ENCODE measurements around the gene DHRS1. TPM values are rescaled to one million over a fixed set of nuclear protein-coding genes. Genes with fewer than 3 reads are reported as not detected.

Gene DHRS1
- total RNA-seq, 2 experiments from 2014 or later: 11.9 to 13.6 TPM

- no peaks in the 10 kb centered on the region for H3K9me3 Mint-ChIP-seq
- H3K27ac Mint-ChIP-seq: no peak overlapping the region
- CTCF ChIA-PET: interaction anchor here (1.0 to 12.7 kb wide), 6 partner anchors 10 to 94 kb away, joined by 3 to 454 read pairs (median 32); partner anchors contain the start of genes ADCY4, CBLN3 and KHNYN
- ATAC-seq: no peak
- no peak for DNase-seq
- H3K36me3 Mint-ChIP-seq (ENCODE audit: low read depth): no peaks in the 10 kb centered on the region
- TF ChIP-seq CTCF (IDR thresholded peaks at IDR 0.05): no peak
- POLR2A ChIA-PET: no interaction called here
- no peak overlapping the region for H3K4me3 Mint-ChIP-seq
- H3K27me3 Mint-ChIP-seq: peaks cover 10% of the 10 kb centered on the region
- H3K4me1 Mint-ChIP-seq (ENCODE audit: low read depth): peaks cover 12% of the 10 kb centered on the region
- intact Hi-C loops (cut with micrococcal nuclease): no loop called here
Measured at GRCh38 chr14:24342889-24343288, 43.3 kb upstream of the DHRS1 start.

GRCh38 chr14:24340606-24341005 is 41.0 kb upstream of the DHRS1 start:
- Mint-ChIP-seq H3K4me1 (ENCODE audit: low read depth) (peaks cover 13% of the 10 kb centered on the region), H3K4me3 (no peak overlapping the region), H3K27me3 (peaks cover 6% of the 10 kb centered on the region), H3K27ac (no peak overlapping the region), H3K9me3 (no peaks in the 10 kb centered on the region), H3K36me3 (ENCODE audit: low read depth) (no peaks in the 10 kb centered on the region)
- TF ChIP-seq CTCF (IDR thresholded peaks at IDR 0.05): no peak
- ChIA-PET CTCF (interaction anchor here (0.7 to 12.7 kb wide), 8 partner anchors 9 to 99 kb away, joined by 3 to 454 read pairs (median 5); partner anchors contain the start of genes CBLN3 and KHNYN), POLR2A (interaction anchor here (1.0 to 4.8 kb wide), 3 partner anchors 11 to 90 kb away, joined by 3 to 40 read pairs (median 3); partner anchors contain the start of genes CBLN3 and KHNYN)
- intact Hi-C loops (cut with micrococcal nuclease): no loop called here
- ATAC-seq: no peak
- no peak for DNase-seq

GRCh38 chr14:24339284-24340151 is 39.9 kb upstream of the DHRS1 start, which contains the start of gene RIPK3:
RIPK3 (minus strand) TSS chr14:24339991; CDS start chr14:24339826, 165 bp downstream.
- peak; percentile 81 for DNase-seq
- intact Hi-C loops (cut with micrococcal nuclease): loop anchor here (5.0 kb wide), 1 partner anchor 33 kb away; no protein-coding TSS in a partner anchor
- H3K4me1 Mint-ChIP-seq (ENCODE audit: low read depth): peaks cover 18% of the 10 kb centered on the region
- H3K27me3 Mint-ChIP-seq: peaks cover 12% of the 10 kb centered on the region
- peaks cover 3% of the 10 kb centered on the region for H3K36me3 Mint-ChIP-seq (ENCODE audit: low read depth)
- CTCF ChIA-PET: interaction anchor here (0.7 to 12.7 kb wide), 12 partner anchors 7 to 103 kb away, joined by 3 to 454 read pairs (median 4); partner anchors contain the start of genes CBLN3, KHNYN, LTB4R and SDR39U1
- H3K9me3 Mint-ChIP-seq: no peaks in the 10 kb centered on the region
- POLR2A ChIA-PET: interaction anchor here (1.0 to 4.8 kb wide), 5 partner anchors 10 to 126 kb away, joined by 3 to 40 read pairs (median 4); partner anchors contain the start of genes CBLN3, CHMP4A and KHNYN
- H3K4me3 Mint-ChIP-seq: peak within 1 kb of the TSS; percentile 85
- H3K27ac Mint-ChIP-seq: peak within 1 kb of the TSS; percentile 74
- peak; percentile 94 for ATAC-seq
- no peak for TF ChIP-seq CTCF (IDR thresholded peaks at IDR 0.05)

GRCh38 chr14:24338843-24339242 is 39.3 kb upstream of the DHRS1 start:
- no peak for ATAC-seq
- POLR2A ChIA-PET: interaction anchor here (0.6 to 4.8 kb wide), 5 partner anchors 90 to 677 kb away, joined by 3 to 40 read pairs (median 4); partner anchors contain the start of genes CBLN3, CHMP4A, KHNYN and SDR39U1

More at GRCh38 chr14:24338843-24339242, 39.3 kb upstream of the DHRS1 start:
- H3K4me3 Mint-ChIP-seq: peak overlapping the region; percentile 85
- H3K9me3 Mint-ChIP-seq: no peaks in the 10 kb centered on the region
- DNase-seq: no peak
- peaks cover 22% of the 10 kb centered on the region for H3K4me1 Mint-ChIP-seq (ENCODE audit: low read depth)
- intact Hi-C loops (cut with micrococcal nuclease): loop anchor here (5.0 kb wide), 1 partner anchor 33 kb away; no protein-coding TSS in a partner anchor
- peaks cover 15% of the 10 kb centered on the region for H3K27me3 Mint-ChIP-seq
- no peak for TF ChIP-seq CTCF (IDR thresholded peaks at IDR 0.05)
- CTCF ChIA-PET: interaction anchor here (1.6 to 12.7 kb wide), 4 partner anchors 28 to 103 kb away, joined by 4 to 454 read pairs (median 32); partner anchors contain the start of genes CBLN3, KHNYN, LTB4R and SDR39U1
- peaks cover 3% of the 10 kb centered on the region for H3K36me3 Mint-ChIP-seq (ENCODE audit: low read depth)
- H3K27ac Mint-ChIP-seq: no peak overlapping the region

Measured in activated CD8-positive, alpha-beta T cell treated with anti-CD3 and anti-CD28 coated beads for 36 hours (primary cell).